DOHH2 (cell line): Measurements from ENCODE around the gene CABCOCO1.

Source experiments
- H3F3A ChIP-seq: fragments of 200-600 bp; sonication (generic), shearing (Covaris generic); 2 replicates; pipeline ENCODE4 v1.6.0; 2016; ENCODE audit warnings: antibody characterized with exemption, mild to moderate bottlenecking; ENCODE audit not compliant: control insufficient read depth, insufficient read depth
- H3K27ac ChIP-seq: fragments of 200-600 bp; sonication (generic); 2 replicates; pipeline ENCODE4 v1.5.1; 2014; ENCODE audit warnings: low read depth, mild to moderate bottlenecking, low read length, moderate library complexity
- H3K27me3 ChIP-seq: fragments of 200-600 bp; sonication (generic); 2 replicates; pipeline ENCODE4 v1.6.1; 2014; ENCODE audit warnings: mild to moderate bottlenecking, low read length, mixed read lengths; ENCODE audit not compliant: control insufficient read depth
- H3K36me3 ChIP-seq: fragments of 200-600 bp; sonication (generic); 2 replicates; pipeline ENCODE4 v1.6.1; 2014; ENCODE audit warnings: mild to moderate bottlenecking, low read length, moderate library complexity, mixed read lengths; ENCODE audit not compliant: control insufficient read depth
- H3K4me1 ChIP-seq: fragments of 200-600 bp; sonication (generic); 2 replicates; pipeline ENCODE4 v1.6.1; 2014; ENCODE audit warnings: mild to moderate bottlenecking, low read length, mixed read lengths; ENCODE audit not compliant: control insufficient read depth
- H3K4me2 ChIP-seq: fragments of 200-600 bp; sonication (generic); 2 replicates; pipeline ENCODE4 v1.6.0; 2014; ENCODE audit warnings: mild to moderate bottlenecking, low read length, moderate library complexity
- H3K4me3 ChIP-seq: fragments of 200-600 bp; sonication (generic); 2 replicates; pipeline ENCODE4 v1.5.1; 2014; ENCODE audit warnings: mild to moderate bottlenecking, low read length, mixed read lengths
- H3K79me2 ChIP-seq: fragments of 200-600 bp; sonication (generic); 2 replicates; pipeline ENCODE4 v1.6.1; 2014; ENCODE audit warnings: mild to moderate bottlenecking, low read length, mixed read lengths; ENCODE audit not compliant: control insufficient read depth
- H3K9me2 ChIP-seq: fragments of 200-600 bp; sonication (generic); replicated peaks from 2 replicates; pipeline ENCODE4 v1.6.1; 2014; ENCODE audit warnings: mild to moderate bottlenecking, low read length, mixed read lengths; ENCODE audit not compliant: control insufficient read depth
- H3K9me3 ChIP-seq: fragments of 200-600 bp; sonication (generic); 2 replicates; pipeline ENCODE4 v1.6.1; 2014; ENCODE audit warnings: antibody characterized with exemption, low read length, mixed read lengths; ENCODE audit not compliant: control insufficient read depth, insufficient read depth
- H4K20me1 ChIP-seq: fragments of 200-600 bp; sonication (generic); 2 replicates; pipeline ENCODE4 v1.6.0; 2014; ENCODE audit warnings: low read depth, mild to moderate bottlenecking, antibody characterized with exemption, low read length, moderate library complexity; ENCODE audit not compliant: control insufficient read depth, insufficient read depth
- EZH2phosphoT487 ChIP-seq: fragments of 200-600 bp; sonication (generic); IDR thresholded peaks from 2 replicates; pipeline ENCODE4 v1.6.1; 2017; ENCODE audit warnings: borderline replicate concordance, mild to moderate bottlenecking, antibody characterized with exemption, low read length, moderate library complexity, mixed read lengths
- TF ChIP-seq, protein P1 (sequence below): fragments of 200-600 bp; sonication (generic); IDR thresholded peaks from one replicate; pipeline ENCODE4 v1.5.1; 2014; ENCODE audit warnings: antibody characterized with exemption, mild to moderate bottlenecking, low read depth, low read length; ENCODE audit not compliant: poor library complexity, severe bottlenecking

The CABCOCO1 gene

DNA sequence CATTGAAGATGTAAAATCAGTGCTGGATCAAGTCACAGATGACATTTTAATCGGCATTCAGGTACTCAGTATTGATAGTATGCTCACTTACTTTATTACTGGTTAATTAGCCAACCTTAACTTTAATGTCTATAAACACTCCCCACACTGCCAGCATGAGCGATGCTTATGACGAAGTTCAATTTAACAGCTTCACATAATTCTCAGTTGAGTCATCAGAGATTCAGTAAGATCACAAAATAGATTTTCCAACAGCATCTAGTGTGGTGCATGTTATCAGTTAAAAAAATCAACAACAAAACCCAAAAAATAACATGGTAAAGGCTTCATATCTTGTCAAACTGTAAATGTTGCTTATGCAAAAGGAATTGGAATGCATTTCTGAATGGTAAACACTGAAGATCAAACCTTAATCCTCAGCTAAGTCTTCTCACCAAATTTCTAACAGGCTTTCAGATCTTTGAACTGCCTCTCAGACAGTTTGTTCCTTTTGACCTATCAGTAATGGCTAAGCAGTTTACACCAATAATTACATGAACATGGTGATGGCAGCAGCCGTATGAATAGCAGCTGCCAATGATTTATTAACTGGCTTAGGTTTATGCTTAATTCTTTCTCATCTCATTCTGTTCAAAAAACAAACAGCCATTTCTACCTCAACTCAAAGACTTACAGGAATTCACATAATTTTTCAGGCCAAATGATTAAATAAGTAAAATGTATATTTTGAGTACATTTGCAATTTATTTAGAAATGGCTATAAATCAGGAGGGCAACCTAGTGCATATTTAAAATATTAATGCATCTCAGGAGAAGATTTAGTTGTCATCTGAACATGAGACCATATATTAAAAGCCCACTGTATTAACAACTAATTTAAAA, 98.5 kb downstream of the CABCOCO1 start:
- Histone ChIP-seq H3K4me2 (no peak overlapping the region), H3K9me2 (no peaks in the 10 kb centered on the region), H3K4me3 (no peak overlapping the region), H4K20me1 (no peaks in the 10 kb centered on the region), H3K27ac (no peak overlapping the region), H3K4me1 (peaks cover 7% of the 10 kb centered on the region), H3K36me3 (no peaks in the 10 kb centered on the region), H3K27me3 (no peaks in the 10 kb centered on the region), H3K79me2 (no peaks in the 10 kb centered on the region), H3F3A (no peaks in the 10 kb centered on the region), H3K9me3 (no peaks in the 10 kb centered on the region)
- TF ChIP-seq EZH2phosphoT487, result no peak
- TF ChIP-seq, protein P1, sequence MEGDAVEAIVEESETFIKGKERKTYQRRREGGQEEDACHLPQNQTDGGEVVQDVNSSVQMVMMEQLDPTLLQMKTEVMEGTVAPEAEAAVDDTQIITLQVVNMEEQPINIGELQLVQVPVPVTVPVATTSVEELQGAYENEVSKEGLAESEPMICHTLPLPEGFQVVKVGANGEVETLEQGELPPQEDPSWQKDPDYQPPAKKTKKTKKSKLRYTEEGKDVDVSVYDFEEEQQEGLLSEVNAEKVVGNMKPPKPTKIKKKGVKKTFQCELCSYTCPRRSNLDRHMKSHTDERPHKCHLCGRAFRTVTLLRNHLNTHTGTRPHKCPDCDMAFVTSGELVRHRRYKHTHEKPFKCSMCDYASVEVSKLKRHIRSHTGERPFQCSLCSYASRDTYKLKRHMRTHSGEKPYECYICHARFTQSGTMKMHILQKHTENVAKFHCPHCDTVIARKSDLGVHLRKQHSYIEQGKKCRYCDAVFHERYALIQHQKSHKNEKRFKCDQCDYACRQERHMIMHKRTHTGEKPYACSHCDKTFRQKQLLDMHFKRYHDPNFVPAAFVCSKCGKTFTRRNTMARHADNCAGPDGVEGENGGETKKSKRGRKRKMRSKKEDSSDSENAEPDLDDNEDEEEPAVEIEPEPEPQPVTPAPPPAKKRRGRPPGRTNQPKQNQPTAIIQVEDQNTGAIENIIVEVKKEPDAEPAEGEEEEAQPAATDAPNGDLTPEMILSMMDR, result no peak

DNA sequence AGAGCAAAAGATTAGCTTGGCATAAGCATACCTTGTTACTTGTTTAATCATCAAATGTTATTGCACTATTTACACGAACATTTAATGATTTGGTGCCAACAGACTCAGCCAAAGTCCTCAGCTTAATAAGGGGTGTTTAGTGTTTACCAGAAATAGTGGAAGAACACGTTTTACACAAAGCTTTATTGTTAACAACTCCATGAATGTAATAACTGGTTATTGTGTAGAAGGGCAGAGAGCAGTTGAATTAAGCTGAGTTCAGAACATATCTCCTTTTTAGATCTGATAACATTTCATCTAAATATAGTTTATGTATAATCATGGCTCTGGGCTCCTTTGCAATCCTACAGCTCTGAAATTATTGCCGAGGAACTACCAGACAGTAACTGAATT, 99.1 kb downstream of the CABCOCO1 start:
- no peak overlapping the region for H3K27ac ChIP-seq
- H3K9me2 ChIP-seq, result no peaks in the 10 kb centered on the region
- H3K4me3 ChIP-seq, result no peak overlapping the region
- TF ChIP-seq, protein P1, result no peak
- TF ChIP-seq EZH2phosphoT487, result no peak
- no peak overlapping the region for H3K4me2 ChIP-seq
- no peaks in the 10 kb centered on the region for H3K27me3 ChIP-seq
- H3K79me2 ChIP-seq, result no peaks in the 10 kb centered on the region
- no peaks in the 10 kb centered on the region for H3K36me3 ChIP-seq
- peaks cover 7% of the 10 kb centered on the region for H3K4me1 ChIP-seq
- no peaks in the 10 kb centered on the region for H3K9me3 ChIP-seq
- no peaks in the 10 kb centered on the region for H4K20me1 ChIP-seq
- H3F3A ChIP-seq, result no peaks in the 10 kb centered on the region

DNA sequence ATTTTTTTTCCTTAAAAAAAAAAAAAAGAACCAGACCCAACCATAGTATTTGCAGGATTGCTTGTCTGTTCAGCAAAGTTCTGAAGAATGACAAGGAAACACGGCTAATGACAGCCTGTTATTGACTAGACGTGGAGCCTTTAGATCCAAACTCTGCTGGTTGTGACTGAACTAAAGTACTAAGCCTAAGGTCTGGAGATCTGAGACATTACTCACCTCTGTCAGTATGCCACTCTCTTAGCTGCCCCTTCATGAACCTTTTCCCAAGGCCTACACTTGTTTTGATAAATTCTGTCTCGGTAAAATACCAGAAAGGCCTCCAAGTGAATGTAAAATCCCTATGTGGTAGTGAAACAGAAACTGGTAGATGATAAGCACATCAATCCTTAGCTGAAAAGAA, 101.0 kb downstream of the CABCOCO1 start:
- TF ChIP-seq, protein P1, result no peak
- TF ChIP-seq EZH2phosphoT487, result no peak
- H3K27ac ChIP-seq, result no peak overlapping the region
- no peak overlapping the region for H3K4me2 ChIP-seq

More for the DNA sequence above, 101.0 kb downstream of the CABCOCO1 start:
- Histone ChIP-seq H3F3A (no peaks in the 10 kb centered on the region), H3K27me3 (no peaks in the 10 kb centered on the region), H4K20me1 (no peaks in the 10 kb centered on the region), H3K4me1 (peaks cover 7% of the 10 kb centered on the region), H3K36me3 (no peaks in the 10 kb centered on the region), H3K79me2 (no peaks in the 10 kb centered on the region), H3K4me3 (no peak overlapping the region), H3K9me2 (no peaks in the 10 kb centered on the region), H3K9me3 (no peaks in the 10 kb centered on the region)
